HepG2 (cell line): Measurements from ENCODE around the gene CAPZA2.

Source experiments
- CTCF ChIP-seq: sonication (generic); formaldehyde crosslinking; IDR thresholded peaks from 2 replicates; pipeline ENCODE4 v1.5.0; 2020; ENCODE audit warnings: mild to moderate bottlenecking, missing genetic modification reagents, moderate library complexity
- THAP9 ChIP-seq: sonication (generic); formaldehyde crosslinking; IDR thresholded peaks from 2 replicates; pipeline ENCODE4; 2020; ENCODE audit warnings: missing genetic modification reagents, mild to moderate bottlenecking, borderline replicate concordance
- ZNF530 ChIP-seq: sonication (generic); formaldehyde crosslinking; IDR thresholded peaks from 2 replicates; pipeline ENCODE4 v1.5.0; 2020; ENCODE audit warnings: low read depth, mild to moderate bottlenecking, missing genetic modification reagents

- TF ChIP-seq ZNF530 (CRISPR knock-in tag): no peak
- no peak for TF ChIP-seq CTCF (CRISPR knock-in tag)
- TF ChIP-seq THAP9: no peak
Measured at GRCh38 chr7:116912269-116912909, 50.0 kb downstream of the CAPZA2 start.
